Omental fat pad (tissue), 4 donors: ENCODE measurements around the gene EIF2B1. TPM values are rescaled to one million over a fixed set of nuclear protein-coding genes. Genes with fewer than 3 reads are reported as not detected.
A peak's percentile ranks its signal among the peaks of the same experiment; 100 is the strongest.

Experiments
- ATAC-seq: fragments of 150-250 bp; one replicate; pipeline ENCODE4 v1.9.1; 2016; ENCODE audit warnings: mild to moderate bottlenecking, moderate library complexity; ENCODE audit not compliant: low FRiP score
- DNase-seq: peaks from one replicate; pipeline ENCODE4 v3.0.0-alpha.2; 2019; ENCODE audit warnings: low spot score
- CTCF ChIP-seq, 3 donors: fragments of 450-650 bp; IDR thresholded peaks; one replicate each; pipeline ENCODE4 v1.5.1; 2016 to 2017; ENCODE audit warnings: antibody characterized with exemption in 3 of 3, mild to moderate bottlenecking in 3 of 3, moderate library complexity in 2 of 3
- total RNA-seq, 4 donors: library from RNA; depleted of rRNA; stranded (reverse); fragments of >200 nt; gene quantifications; one replicate each; pipeline ENCODE4 v1.1.0, GENCODE V29; 2016

EIF2B1 gene
- total RNA-seq: 100 to 1,000 TPM; 108 to 164 (median 119) TPM

GRCh38 chr12:123633379-123634141 lies at the start of gene EIF2B1, which contains the start of gene GTF2H3:
EIF2B1 (minus strand) TSS chr12:123633686; CDS start chr12:123633557, 129 bp downstream.
GTF2H3 (plus strand) TSS chr12:123633829; CDS start chr12:123633860, 31 bp downstream.
- TF ChIP-seq CTCF (IDR thresholded peaks at IDR 0.05): no peak
- DNase-seq (peak; percentile 95), ATAC-seq (peak; percentile 99)

- DNase-seq: no peak
- TF ChIP-seq CTCF (IDR thresholded peaks at IDR 0.05): no peak
- no peak for ATAC-seq
Observed at GRCh38 chr12:123681605-123682004, 48.1 kb upstream of the EIF2B1 start.

GRCh38 chr12:123678981-123679380 lies 45.5 kb upstream of the EIF2B1 start:
- DNase-seq (no peak), ATAC-seq (no peak)
- TF ChIP-seq CTCF (IDR thresholded peaks at IDR 0.05): no peak

GRCh38 chr12:123676616-123677320 lies 43.3 kb upstream of the EIF2B1 start:
- TF ChIP-seq CTCF (IDR thresholded peaks at IDR 0.05): no peak
- DNase-seq (no peak), ATAC-seq (no peak)

GRCh38 chr12:123675436-123675835 lies 42.0 kb upstream of the EIF2B1 start:
- no peak for TF ChIP-seq CTCF (IDR thresholded peaks at IDR 0.05)
- DNase-seq: no peak
- no peak for ATAC-seq

- DNase-seq (no peak), ATAC-seq (no peak)
- no peak for TF ChIP-seq CTCF (IDR thresholded peaks at IDR 0.05)
Observed at GRCh38 chr12:123671876-123672275, 38.4 kb upstream of the EIF2B1 start.
